NCI-H1930 (cell line): Measurements from ENCODE around the gene OS9.

Experiments used
- DNase-seq, 2 experiments: peaks; one replicate each; lab custom pipeline; 2025; lab: John Stamatoyannopoulos, UW

Gene OS9

DNA sequence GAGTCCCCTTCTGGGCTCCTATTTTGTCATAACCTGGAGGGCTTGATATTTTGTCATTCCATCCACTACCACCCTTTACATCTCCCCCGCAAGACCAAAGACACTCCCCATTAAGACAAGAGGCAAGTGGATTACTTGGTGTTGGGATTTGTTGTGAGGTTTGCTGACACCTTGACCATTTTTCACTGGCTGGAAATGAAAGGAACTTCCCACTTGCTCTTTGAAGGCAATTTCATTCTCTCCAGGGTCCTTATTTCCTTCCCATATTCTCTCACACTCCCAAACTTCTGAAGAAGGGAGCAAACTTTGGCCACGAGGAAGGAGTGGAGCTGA, 29.7 kb downstream of the OS9 start:
- DNase-seq: no peak

- no peak for DNase-seq
These were observed 30.3 kb downstream of the OS9 start for GRCh38 chr12:57724003-57724935.

DNA sequence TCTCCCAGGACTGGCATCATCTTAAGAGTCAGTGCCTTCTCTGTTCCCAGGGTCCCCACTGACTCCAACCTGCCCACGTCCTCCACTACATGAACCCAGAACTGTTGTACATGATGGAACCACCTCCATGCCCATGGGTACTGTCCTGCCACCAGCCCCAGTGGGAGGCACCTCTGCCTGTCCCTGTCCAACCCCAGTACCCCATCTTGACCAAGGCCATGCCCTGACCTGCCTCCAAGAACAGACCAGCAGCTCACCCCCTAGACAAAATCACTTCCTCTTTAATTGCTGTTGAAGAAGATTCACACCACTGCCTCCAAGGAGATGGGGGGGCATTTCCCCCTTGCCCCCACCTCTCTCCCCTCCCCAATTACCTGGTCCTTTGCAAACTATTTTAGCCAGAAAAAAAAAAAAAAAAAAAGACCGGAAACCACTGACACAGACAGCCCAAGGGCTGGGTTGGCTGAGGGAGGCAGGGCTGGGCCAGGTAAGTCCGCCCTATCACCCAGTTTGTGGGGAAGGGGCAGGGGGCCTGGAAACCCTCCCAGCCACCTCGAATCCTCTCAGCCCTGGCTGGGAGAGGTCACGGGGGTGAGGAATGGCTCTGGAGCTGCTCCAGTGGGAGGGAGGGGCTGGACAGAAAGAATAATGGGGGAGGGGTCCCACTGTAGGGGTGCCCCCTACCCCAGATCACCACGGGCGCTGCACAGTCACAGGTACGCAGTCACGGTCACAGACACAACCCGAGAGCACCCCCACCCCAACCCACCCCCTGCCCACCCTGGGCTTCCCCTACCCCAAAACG, 31.2 kb downstream of the OS9 start:
- no peak for DNase-seq

- no peak for DNase-seq
These were observed 31.9 kb downstream of the OS9 start for GRCh38 chr12:57725851-57726150.

DNA sequence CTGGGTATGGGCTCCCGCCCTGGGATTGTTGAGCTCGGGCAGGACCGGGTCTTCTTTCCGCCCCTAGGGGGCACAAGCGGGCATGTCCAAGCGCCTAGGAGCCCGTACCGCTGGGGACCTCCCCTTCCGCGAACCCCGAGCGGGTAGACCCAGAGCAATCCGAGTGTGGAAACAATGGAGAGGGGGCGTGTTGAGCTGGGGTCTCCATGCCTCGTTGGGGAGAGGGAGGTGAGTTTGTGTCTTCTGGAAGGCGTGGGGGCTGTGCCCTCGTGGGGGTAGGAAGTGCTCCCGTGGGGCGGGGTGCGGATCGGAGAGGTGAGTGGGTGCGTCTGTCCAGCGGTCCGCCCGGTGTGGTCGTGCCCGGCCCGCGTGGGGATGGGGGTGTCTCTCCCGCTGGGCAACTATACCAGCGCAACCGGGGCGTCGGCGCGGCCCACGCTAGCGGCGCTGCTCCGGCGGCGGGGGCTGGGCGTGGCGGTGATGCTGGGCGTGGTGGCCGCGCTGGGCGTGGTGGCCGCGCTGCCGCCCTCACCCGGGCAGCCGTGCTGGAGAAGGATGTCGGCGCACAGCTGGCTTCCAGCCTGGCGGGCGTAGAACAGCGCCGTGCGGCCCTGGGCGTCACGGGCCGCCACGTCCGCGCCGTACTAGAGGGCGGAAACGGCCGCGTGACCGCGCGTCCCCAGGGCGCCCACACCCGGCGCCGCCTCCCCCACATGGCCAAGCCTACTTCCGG, 32.4 kb downstream of the OS9 start:
- peak; percentile 83 to 86 for DNase-seq

- DNase-seq: no peak
These were observed 33.2 kb downstream of the OS9 start for GRCh38 chr12:57726884-57727757.

- no peak for DNase-seq
These were observed 33.9 kb downstream of the OS9 start for GRCh38 chr12:57727758-57728395.

DNA sequence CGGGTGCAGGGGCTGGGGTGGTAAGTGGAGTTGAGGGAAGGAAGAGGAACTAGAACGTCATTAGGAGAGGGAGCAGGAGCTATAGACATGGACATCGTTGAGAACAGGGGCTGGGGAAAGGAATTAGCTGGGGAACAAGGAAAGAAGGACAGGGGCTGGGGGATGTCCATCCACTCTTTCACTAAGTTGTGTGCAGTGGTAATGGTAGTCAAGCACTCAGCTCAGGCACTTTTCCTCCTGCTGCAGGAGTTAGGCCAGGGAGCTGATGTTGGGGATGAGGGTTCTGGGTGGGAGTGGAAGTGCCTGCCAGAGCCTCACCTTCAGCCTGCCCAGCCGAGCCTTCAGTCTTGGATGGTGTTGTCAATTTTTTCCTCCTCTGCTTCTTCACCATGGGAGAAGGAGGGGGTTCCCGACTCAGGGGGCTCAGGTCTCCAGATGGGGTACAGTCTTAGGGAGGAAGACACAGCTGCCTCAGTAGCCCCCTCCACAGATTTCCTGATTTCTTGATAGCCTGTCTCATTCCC, 35.5 kb downstream of the OS9 start:
- no peak for DNase-seq

- no peak for DNase-seq
These were observed 36.6 kb downstream of the OS9 start for GRCh38 chr12:57730336-57731067.

GRCh38 chr12:57731411-57732080, 37.6 kb downstream of the OS9 start:
- DNase-seq: no peak

- DNase-seq: no peak
These were observed 38.3 kb downstream of the OS9 start for GRCh38 chr12:57732270-57732669.

DNA sequence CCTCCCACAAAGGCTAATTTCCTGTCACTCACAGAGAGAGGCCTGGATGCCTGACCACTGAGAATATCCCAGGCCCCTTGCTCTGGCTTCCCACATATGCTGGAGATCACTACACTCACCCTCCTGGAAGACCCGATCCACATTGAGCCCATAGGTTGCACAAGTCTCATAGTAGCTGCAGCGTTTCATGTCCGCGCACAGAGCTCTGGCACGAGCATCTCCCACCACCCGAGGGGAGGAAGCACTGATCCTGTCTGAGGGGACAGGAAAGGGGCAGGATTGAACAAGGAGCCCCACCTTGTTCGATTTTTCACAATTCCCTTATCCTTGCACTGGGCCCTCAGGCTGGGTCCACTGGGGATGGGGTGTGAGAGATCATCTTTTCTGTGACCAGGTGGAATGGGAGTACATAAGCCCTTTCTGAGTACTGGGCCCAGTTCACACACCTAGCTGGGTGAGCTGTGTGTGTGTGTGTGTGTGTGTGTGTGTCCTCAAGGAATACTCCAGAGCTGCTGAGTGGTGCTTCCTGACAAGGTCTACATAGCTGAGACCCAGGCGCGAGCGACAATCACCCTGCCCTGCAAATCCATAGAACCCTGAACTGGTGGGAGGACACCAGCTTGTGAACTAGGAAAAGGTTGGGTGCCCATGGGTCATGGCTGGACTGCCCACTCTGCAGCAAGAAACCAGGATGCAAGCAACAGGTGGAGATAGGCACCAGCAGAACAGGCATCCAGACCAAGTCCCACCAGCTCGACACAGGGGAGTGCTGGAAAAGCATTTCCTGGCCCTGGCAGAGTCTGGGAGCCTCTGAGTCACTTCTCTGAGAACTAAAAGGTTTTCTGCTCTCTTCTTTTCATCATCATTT, 39.0 kb downstream of the OS9 start:
- no peak for DNase-seq

DNA sequence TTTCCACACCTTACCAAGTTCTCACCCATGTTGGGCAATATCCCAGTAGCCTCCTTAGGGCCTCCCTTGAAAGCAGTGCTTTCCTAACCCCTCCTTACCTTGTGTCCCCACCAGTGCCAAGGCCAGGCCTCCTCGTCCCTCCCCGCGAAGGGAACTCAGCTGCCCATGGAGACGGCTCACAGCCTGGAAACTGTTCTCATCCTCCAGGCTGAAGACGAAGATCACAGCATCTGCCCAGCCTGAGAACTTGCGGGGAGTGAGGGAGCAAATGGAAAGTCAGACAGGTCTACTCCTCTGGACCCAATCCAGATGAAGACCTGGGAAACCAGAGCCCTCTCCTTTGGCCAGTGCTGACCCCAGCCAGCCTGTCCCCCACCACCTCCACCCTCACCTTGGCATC, 40.0 kb downstream of the OS9 start:
- no peak for DNase-seq

DNA sequence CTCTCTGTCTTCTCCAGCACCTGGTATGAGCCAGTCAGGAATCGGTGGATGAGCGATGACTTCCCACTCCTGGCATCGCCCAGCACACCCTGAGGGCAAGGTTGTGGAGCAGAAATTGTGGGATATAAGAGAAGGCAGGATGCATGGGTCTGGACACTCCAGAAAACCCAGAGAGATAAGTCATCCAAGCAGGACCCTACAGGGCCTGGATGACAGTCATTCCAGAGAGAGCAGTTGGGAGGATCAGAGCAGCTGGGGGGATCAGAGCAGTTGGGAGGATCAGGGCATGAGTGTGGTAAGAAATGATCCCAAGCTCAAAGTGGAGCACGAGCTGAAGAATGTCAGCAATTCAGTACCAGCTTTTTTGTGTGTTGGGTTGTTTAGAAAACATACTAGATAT, 40.7 kb downstream of the OS9 start:
- no peak for DNase-seq

GRCh38 chr12:57735198-57735855, 41.4 kb downstream of the OS9 start:
- DNase-seq: no peak

GRCh38 chr12:57735952-57736740, 42.2 kb downstream of the OS9 start:
- peak; percentile 43 to 49 for DNase-seq

GRCh38 chr12:57736741-57737466, 43.0 kb downstream of the OS9 start:
- DNase-seq: no peak
